BLaER1 treated with 17β-estradiol and CSF1 and Interleukin-3, amounts not matched to agents 10 nM and 100 nM (cell line): ENCODE results near the gene AKAP6.

ENCODE experiments used
- H3K27ac ChIP-seq, 11 experiments: shearing (Covaris generic); formaldehyde crosslinking; 2 replicates each; pipeline ENCODE4 v1.8.1; 2022
- H3K27me3 ChIP-seq, 11 experiments: shearing (Covaris generic); formaldehyde crosslinking; 2 replicates each; pipeline ENCODE4 v1.8.1; 2022
- H3K36me3 ChIP-seq, 11 experiments: shearing (Covaris generic); formaldehyde crosslinking; 2 replicates each; pipeline ENCODE4 v1.8.1; 2022
- H3K4me1 ChIP-seq, 10 experiments: shearing (Covaris generic); formaldehyde crosslinking; 2 replicates each; pipeline ENCODE4 v1.8.1; 2022
- H3K4me2 ChIP-seq, 11 experiments: shearing (Covaris generic); formaldehyde crosslinking; 2 replicates each; pipeline ENCODE4 v1.8.1; 2022
- H3K4me3 ChIP-seq, 10 experiments: shearing (Covaris generic); formaldehyde crosslinking; 2 replicates each; pipeline ENCODE4 v1.8.1; 2022
- H3K9ac ChIP-seq, 11 experiments: shearing (Covaris generic); formaldehyde crosslinking; 2 replicates each; pipeline ENCODE4 v1.8.1; 2022
- H3K9me3 ChIP-seq, 11 experiments: shearing (Covaris generic); formaldehyde crosslinking; replicated peaks in 1 of 11; 2 replicates each; pipeline ENCODE4 v1.8.1; 2022
- H4K20me1 ChIP-seq, 11 experiments: shearing (Covaris generic); formaldehyde crosslinking; 2 replicates each; pipeline ENCODE4 v1.8.1; 2022
- Cebpa-rat ChIP-seq, 11 experiments: shearing (Covaris generic); IDR thresholded peaks; 2 replicates each; pipeline ENCODE4 v1.8.1; 2022

Gene AKAP6

DNA sequence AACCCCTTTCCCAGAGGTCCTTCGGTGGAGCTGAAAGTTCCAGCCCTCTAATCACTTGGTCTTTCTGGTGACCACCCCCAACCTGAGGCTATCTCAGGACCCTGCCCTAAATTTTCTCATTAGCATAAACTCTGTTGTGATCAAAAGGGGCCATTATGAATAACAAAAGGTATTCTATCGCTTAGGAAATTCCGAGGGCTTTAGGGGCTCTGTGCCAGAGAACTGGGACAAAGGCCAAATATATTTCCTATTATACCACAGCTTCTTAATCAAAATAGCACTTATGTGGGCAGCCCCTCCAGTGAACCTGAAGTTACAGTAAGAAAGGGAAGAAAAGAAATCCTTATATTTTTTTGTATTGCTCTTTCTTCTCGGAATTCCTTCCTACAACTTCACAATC, 484.3 kb downstream of the AKAP6 start:
- Histone ChIP-seq H3K36me3 (no peaks in the 10 kb centered on the region), H3K4me2 (no peak overlapping the region), H3K9me3 (no peaks in the 10 kb centered on the region), H3K4me3 (no peak overlapping the region), H3K27ac (no peak overlapping the region), H3K4me1 (peaks cover 0 to 7% (median 2%) of the 10 kb centered on the region in 10 experiments; a peak in 4 of 20 replicates), H3K9ac (no peak overlapping the region), H4K20me1 (no peaks in the 10 kb centered on the region), H3K27me3 (no peaks in the 10 kb centered on the region)
- no peak for TF ChIP-seq Cebpa-rat (IDR thresholded peaks at IDR 0.05)

DNA sequence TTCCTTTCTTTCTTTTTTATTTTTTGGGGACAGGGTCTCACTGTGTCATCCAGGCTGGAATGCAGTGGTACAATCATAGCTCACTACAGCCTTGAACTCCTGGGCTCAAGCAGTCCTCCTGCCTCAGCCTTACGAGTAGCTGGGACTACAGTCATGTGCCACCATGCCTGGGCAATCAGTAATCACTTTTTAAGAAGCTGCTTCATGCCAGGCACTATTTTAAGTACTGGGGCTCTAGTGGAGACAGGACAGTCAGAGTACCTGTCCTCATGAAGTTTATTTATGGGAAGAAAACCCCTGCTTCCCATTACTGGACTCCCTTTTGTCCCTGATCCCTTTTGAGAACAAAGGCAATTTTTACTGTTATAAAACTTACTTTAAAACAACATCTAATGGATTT, 485.6 kb downstream of the AKAP6 start:
- Histone ChIP-seq H3K4me1 (no peaks in the 10 kb centered on the region), H3K4me2 (no peak overlapping the region), H4K20me1 (no peaks in the 10 kb centered on the region), H3K36me3 (no peaks in the 10 kb centered on the region), H3K9me3 (no peaks in the 10 kb centered on the region), H3K4me3 (no peak overlapping the region), H3K27me3 (no peaks in the 10 kb centered on the region), H3K27ac (no peak overlapping the region), H3K9ac (no peak overlapping the region)
- TF ChIP-seq Cebpa-rat (IDR thresholded peaks at IDR 0.05): no peak

DNA sequence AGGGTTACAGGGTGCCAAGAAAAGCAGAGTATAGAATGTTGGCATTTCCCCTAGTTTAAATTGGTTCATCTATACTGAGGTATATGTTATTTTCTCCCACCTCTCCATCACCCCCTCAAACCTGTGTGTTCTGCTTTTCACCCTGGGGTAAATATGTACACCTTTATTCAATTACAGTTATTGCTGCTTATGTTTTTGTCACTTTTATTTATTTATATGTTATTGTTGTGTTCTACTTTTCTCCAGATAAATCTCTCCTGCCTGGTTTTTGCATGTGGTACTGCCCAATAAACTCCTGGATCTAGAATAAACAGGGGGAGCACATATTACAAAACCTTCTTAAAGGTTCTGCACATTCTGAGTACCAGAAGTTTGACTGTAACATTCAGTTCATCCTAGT, 487.5 kb downstream of the AKAP6 start:
- TF ChIP-seq Cebpa-rat (IDR thresholded peaks at IDR 0.05): no peak

DNA sequence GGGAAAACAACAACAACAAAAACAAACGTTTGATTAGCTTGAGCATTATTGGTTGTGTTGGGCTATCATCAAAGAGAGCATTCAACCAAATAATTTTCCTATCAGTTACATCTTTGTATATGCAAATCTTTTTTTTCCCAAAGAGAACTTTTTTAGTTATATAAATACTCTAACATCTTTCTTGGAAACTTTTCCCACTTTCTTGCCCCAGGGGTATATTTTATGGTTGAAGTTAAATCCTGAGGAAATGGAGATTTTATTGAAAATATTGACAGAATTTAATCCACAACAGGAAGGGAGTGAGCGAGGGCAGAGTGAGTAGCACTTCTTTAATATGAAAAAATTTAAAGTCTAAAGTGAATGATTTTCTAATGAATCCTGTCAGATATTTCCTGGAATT, 488.7 kb downstream of the AKAP6 start:
- Histone ChIP-seq H3K27me3 (no peaks in the 10 kb centered on the region), H3K4me3 (no peak overlapping the region), H3K9me3 (no peaks in the 10 kb centered on the region), H3K4me2 (no peak overlapping the region), H3K9ac (no peak overlapping the region), H3K36me3 (no peaks in the 10 kb centered on the region), H3K4me1 (no peaks in the 10 kb centered on the region), H3K27ac (no peak overlapping the region), H4K20me1 (no peaks in the 10 kb centered on the region)
- no peak for TF ChIP-seq Cebpa-rat (IDR thresholded peaks at IDR 0.05)

More for the DNA sequence above, 487.5 kb downstream of the AKAP6 start:
- H3K4me1 ChIP-seq: no peaks in the 10 kb centered on the region
- H3K4me2 ChIP-seq: no peak overlapping the region
- no peak overlapping the region for H3K27ac ChIP-seq
- H3K36me3 ChIP-seq: no peaks in the 10 kb centered on the region
- no peaks in the 10 kb centered on the region for H3K9me3 ChIP-seq
- no peak overlapping the region for H3K9ac ChIP-seq
- no peak overlapping the region for H3K4me3 ChIP-seq
- H3K27me3 ChIP-seq: no peaks in the 10 kb centered on the region
- no peaks in the 10 kb centered on the region for H4K20me1 ChIP-seq

DNA sequence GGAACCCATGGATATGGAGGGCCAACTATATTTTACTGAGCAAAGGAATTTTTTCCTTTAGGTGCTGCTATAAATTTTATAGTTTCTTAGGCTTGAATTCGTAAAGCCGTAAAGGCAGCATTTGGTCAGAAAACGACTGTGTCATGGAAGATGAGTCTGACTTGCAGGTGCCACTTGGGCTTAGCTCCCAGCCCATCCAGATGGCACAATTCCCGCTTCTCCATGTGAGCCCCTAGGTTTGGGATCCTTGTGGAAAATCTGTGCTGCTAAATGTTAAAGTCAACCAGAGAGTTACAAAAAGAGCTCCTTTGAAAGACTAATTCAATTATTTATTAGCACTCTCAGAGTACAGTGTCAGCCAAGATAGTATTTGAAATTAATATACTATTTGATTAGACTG, 489.5 kb downstream of the AKAP6 start:
- no peaks in the 10 kb centered on the region for H4K20me1 ChIP-seq
- no peak for TF ChIP-seq Cebpa-rat (IDR thresholded peaks at IDR 0.05)
- H3K4me3 ChIP-seq: no peak overlapping the region
- no peaks in the 10 kb centered on the region for H3K9me3 ChIP-seq
- no peaks in the 10 kb centered on the region for H3K4me1 ChIP-seq
- no peaks in the 10 kb centered on the region for H3K36me3 ChIP-seq
- H3K27ac ChIP-seq: no peak overlapping the region
- no peak overlapping the region for H3K9ac ChIP-seq
- H3K4me2 ChIP-seq: no peak overlapping the region
- H3K27me3 ChIP-seq: no peaks in the 10 kb centered on the region

DNA sequence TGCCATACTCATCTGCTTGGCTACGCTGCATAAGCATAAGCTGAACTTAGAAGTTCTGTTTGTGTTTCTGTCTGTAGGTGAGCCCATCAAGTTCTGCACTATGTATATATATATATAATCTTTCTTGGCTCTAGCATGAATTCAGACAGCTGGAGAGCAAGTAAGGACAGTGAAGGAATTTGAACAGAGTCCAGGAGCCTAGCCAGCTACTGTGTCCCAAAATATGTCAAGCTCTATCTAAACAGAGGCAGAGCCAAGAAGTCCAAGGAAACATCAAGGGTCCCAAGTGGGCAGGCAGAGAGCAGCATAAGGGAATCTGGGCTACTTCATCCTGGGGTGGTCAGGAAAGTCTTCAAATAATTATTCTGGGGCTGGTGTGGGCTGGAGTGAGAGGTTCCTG, 491.1 kb downstream of the AKAP6 start:
- no peak for TF ChIP-seq Cebpa-rat (IDR thresholded peaks at IDR 0.05)
- Histone ChIP-seq H3K9ac (no peak overlapping the region), H3K4me2 (no peak overlapping the region), H4K20me1 (no peaks in the 10 kb centered on the region), H3K27me3 (no peaks in the 10 kb centered on the region), H3K27ac (no peak overlapping the region), H3K9me3 (no peaks in the 10 kb centered on the region), H3K4me1 (peaks cover 0 to 8% (median 6%) of the 10 kb centered on the region in 10 experiments; a peak in 6 of 20 replicates), H3K36me3 (no peaks in the 10 kb centered on the region), H3K4me3 (no peak overlapping the region)

DNA sequence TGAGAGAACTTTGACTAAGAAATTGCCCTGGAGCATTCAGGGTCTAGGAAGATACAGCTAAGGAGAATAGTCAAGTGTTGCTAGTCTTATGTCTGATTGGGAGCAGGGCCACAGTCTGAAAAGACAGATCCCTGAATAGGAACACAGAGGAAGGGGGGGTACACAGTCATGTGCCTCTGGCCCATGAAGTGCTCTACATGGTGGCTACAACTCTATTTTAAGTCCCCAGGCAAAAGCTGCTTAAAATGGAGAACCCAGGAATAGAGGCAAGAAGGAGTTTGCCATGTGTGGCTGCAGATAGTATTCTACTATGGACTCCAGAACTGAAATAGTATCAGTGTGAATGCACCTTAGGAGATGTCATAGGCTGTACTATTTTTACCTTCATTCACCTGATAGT, 491.6 kb downstream of the AKAP6 start:
- Histone ChIP-seq H3K27me3 (no peaks in the 10 kb centered on the region), H3K4me1 (peaks cover 0 to 8% (median 6%) of the 10 kb centered on the region in 10 experiments; a peak in 6 of 20 replicates), H3K4me3 (no peak overlapping the region), H3K4me2 (no peak overlapping the region), H3K9ac (no peak overlapping the region), H3K27ac (no peak overlapping the region), H4K20me1 (no peaks in the 10 kb centered on the region), H3K36me3 (no peaks in the 10 kb centered on the region), H3K9me3 (no peaks in the 10 kb centered on the region)
- TF ChIP-seq Cebpa-rat (IDR thresholded peaks at IDR 0.05): no peak

DNA sequence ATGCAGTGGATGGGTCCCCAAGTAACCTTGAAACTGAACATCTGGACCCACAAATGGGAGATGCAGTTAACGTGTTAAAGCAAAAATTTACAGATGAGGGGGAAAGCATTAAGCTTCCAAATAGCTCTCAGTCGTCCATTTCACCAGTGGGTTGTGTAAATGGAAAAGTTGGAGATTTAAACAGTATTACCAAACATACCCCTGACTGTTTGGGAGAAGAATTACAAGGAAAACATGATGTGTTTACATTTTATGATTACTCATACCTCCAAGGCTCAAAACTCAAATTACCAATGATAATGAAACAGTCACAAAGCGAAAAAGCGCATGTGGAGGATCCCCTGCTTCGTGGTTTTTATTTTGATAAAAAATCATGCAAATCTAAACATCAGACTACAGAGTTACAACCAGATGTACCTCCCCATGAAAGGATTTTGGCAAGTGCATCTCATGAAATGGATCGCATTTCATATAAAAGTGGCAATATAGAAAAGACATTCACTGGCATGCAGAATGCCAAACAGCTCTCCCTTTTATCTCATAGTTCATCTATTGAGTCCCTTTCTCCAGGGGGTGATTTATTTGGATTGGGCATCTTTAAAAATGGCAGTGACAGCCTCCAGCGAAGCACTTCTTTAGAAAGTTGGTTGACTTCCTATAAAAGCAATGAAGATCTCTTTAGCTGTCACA, 493.0 kb downstream of the AKAP6 start:
- H3K4me2 ChIP-seq: no peak overlapping the region
- H3K9ac ChIP-seq: no peak overlapping the region
- no peaks in the 10 kb centered on the region for H3K36me3 ChIP-seq
- H3K4me3 ChIP-seq: no peak overlapping the region
- peaks cover 0 to 8% (median 6%) of the 10 kb centered on the region in 10 experiments; a peak in 6 of 20 replicates for H3K4me1 ChIP-seq
- H4K20me1 ChIP-seq: no peaks in the 10 kb centered on the region
- TF ChIP-seq Cebpa-rat (IDR thresholded peaks at IDR 0.05): no peak
- H3K9me3 ChIP-seq: no peaks in the 10 kb centered on the region
- no peak overlapping the region for H3K27ac ChIP-seq
- no peaks in the 10 kb centered on the region for H3K27me3 ChIP-seq

DNA sequence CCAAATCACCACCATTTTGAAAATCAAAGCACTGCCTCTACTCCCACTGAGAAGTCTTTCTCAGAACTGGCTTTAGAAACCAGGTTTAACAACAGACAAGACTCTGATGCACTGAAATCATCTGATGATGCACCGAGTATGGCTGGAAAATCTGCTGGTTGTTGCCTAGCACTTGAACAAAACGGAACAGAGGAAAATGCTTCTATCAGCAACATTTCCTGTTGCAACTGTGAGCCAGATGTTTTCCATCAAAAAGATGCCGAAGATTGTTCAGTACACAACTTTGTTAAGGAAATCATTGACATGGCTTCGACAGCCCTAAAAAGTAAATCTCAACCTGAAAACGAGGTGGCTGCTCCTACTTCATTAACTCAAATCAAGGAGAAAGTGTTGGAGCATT, 494.6 kb downstream of the AKAP6 start:
- Histone ChIP-seq H3K9me3 (no peaks in the 10 kb centered on the region), H3K27ac (no peak overlapping the region), H3K9ac (no peak overlapping the region), H3K4me1 (peaks cover 0 to 8% (median 6%) of the 10 kb centered on the region in 10 experiments; a peak in 6 of 20 replicates), H4K20me1 (no peaks in the 10 kb centered on the region), H3K4me2 (0 out of 22 replicates have a peak overlapping the region, but pooled peaks of 2 of the 11 experiments have one; percentile 9 to 19), H3K4me3 (no peak overlapping the region), H3K36me3 (no peaks in the 10 kb centered on the region), H3K27me3 (no peaks in the 10 kb centered on the region)
- no peak for TF ChIP-seq Cebpa-rat (IDR thresholded peaks at IDR 0.05)

DNA sequence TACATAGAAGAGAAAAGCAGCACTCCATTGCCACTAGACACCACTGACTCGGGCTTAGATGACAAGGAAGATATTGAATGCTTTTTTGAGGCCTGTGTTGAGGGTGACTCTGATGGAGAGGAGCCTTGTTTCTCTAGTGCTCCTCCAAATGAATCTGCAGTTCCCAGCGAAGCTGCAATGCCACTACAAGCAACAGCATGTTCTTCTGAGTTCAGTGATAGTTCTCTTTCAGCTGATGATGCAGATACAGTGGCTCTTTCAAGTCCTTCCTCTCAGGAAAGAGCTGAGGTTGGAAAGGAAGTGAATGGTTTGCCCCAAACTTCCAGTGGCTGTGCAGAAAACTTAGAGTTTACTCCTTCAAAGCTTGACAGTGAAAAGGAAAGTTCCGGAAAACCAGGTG, 495.1 kb downstream of the AKAP6 start:
- peaks cover 0 to 8% (median 6%) of the 10 kb centered on the region in 10 experiments; a peak in 6 of 20 replicates for H3K4me1 ChIP-seq
- H3K9ac ChIP-seq: no peak overlapping the region
- no peak overlapping the region for H3K4me3 ChIP-seq
- no peak for TF ChIP-seq Cebpa-rat (IDR thresholded peaks at IDR 0.05)
- H3K27ac ChIP-seq: no peak overlapping the region
- no peaks in the 10 kb centered on the region for H3K27me3 ChIP-seq
- peak overlapping the region in 5 of 11 experiments; percentile 2 to 19 (median 9); a peak in 4 of 22 replicates for H3K4me2 ChIP-seq
- no peaks in the 10 kb centered on the region for H3K36me3 ChIP-seq
- no peaks in the 10 kb centered on the region for H4K20me1 ChIP-seq
- no peaks in the 10 kb centered on the region for H3K9me3 ChIP-seq
